GM10248 (cell line): ENCODE measurements around the gene HSPA5.
"Not testable (repeated sequence)": the region's sequence is repeated elsewhere in the genome, so short reads cannot be mapped to it uniquely, and the experiment has no call there.

ENCODE experiments used
- CTCF ChIA-PET: fragments of 300-600 bp; sonication (Branson Sonifier 250); formaldehyde crosslinking; extraction: SDS; loops from one replicate; lab custom pipeline; 2021; ENCODE audit warnings: antibody characterized with exemption; lab: Yijun Ruan, JAX
- POLR2A ChIA-PET: fragments of 350-650 bp; sonication (Branson Sonifier 250); formaldehyde crosslinking; extraction: SDS; loops from one replicate; lab custom pipeline; 2020; ENCODE audit warnings: antibody characterized with exemption; lab: Yijun Ruan, JAX
- DNase-seq: peaks from one replicate; pipeline ENCODE4 v3.0.0; 2012; ENCODE audit errors: extremely low spot score
- CTCF ChIP-seq: IDR thresholded peaks from 2 replicates; pipeline ENCODE4 v1.5.1; 2012; ENCODE audit warnings: mild to moderate bottlenecking, low read depth; ENCODE audit errors: extremely low read depth, missing control alignments, control extremely low read depth

The HSPA5 gene

DNA sequence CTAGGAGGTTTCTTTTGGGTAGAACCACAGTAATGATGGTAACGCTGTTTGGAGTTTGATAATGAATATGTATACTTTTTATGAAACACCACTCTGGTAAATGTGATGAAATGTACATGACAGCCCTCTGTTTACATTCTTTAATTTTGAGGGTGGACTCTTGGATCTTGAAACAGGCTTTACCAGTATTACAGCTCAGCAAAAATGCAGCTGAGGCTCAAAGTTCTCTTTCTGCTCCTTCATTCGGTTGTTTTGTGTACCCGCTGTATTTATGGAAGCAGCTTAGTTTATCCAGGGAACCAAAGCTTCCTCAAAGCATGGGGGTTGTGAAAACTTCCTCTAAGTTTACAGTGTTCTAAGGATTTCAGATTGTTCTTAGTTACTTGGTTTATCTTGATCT lies 31.6 kb upstream of the HSPA5 start:
- POLR2A ChIA-PET = interaction anchor here (0.6 to 1.6 kb wide), 2 partner anchors 31 to 60 kb away, joined by 3 to 8 read pairs; partner anchors contain the start of gene HSPA5
- CTCF ChIA-PET = no interaction called here

DNA sequence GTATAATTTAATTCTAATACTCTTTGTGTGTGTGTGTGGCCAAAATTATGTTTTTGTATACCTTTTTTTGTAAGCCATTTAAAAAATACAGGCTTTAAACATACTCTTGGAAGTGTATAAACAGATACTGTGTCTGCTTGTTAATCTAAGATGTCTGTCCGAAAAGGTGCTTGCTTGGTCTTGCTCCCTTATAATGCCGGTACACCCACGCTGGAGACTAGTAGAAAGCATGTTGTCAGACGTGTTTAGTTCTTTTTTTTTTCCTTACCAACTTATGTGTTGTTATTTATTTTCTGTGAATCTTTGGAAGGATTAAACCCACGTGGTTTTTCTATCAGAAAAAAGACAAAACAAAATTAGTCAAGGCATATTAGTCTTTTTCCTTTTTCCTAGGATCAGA lies 29.9 kb upstream of the HSPA5 start:
- no peak for DNase-seq
- CTCF ChIA-PET = no interaction called here

More for the DNA sequence above, 31.6 kb upstream of the HSPA5 start:
- DNase-seq = no peak
- TF ChIP-seq CTCF = no peak

GRCh38 chr9:125269014-125269397 lies 27.9 kb upstream of the HSPA5 start:
- no peak for DNase-seq
- no peak for TF ChIP-seq CTCF
- ChIA-PET POLR2A (interaction anchor here (0.6 kb wide), 3 partner anchors 48 to 408 kb away, joined by 3 to 15 read pairs (median 3); no protein-coding TSS in a partner anchor), CTCF (interaction anchor here (0.7 to 1.8 kb wide), 4 partner anchors 13 to 35 kb away, joined by 3 to 9 read pairs (median 3); no protein-coding TSS in a partner anchor)

More for the DNA sequence above, 29.9 kb upstream of the HSPA5 start:
- TF ChIP-seq CTCF = no peak
- POLR2A ChIA-PET = no interaction called here

- TF ChIP-seq CTCF = no peak
- POLR2A ChIA-PET = interaction anchor here (0.6 kb wide), 3 partner anchors 69 to 408 kb away, joined by 3 to 15 read pairs (median 10); no protein-coding TSS in a partner anchor
- no peak for DNase-seq
- CTCF ChIA-PET = interaction anchor here (0.7 to 1.8 kb wide), 3 partner anchors 12 to 36 kb away, joined by 3 to 9 read pairs (median 3); no protein-coding TSS in a partner anchor
Measured at GRCh38 chr9:125268394-125269013, 27.4 kb upstream of the HSPA5 start.

DNA sequence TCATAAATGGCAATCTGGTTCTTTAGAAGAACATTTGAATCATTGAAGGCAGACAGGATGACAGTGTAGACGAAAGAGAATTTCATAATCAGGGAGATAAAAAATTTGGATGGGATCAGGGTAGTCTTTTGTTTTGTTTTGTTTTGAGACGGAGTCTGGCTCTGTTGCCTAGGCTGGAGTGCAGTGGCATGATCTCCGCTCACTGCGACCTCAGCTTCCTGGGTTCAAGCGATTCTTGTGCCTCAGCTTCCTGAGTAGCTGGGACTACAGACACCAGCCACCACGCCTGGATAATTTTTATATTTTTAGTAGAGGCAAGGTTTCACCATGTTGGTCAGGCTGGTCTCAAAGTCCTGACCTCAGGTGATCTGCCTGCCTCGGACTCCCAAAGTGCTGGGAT lies 22.9 kb upstream of the HSPA5 start:
- ChIA-PET CTCF (interaction anchor here (1.2 kb wide), 1 partner anchor 12 kb away, joined by 3 read pairs; no protein-coding TSS in a partner anchor), POLR2A (interaction anchor here (0.6 to 1.4 kb wide), 2 partner anchors 23 to 68 kb away, joined by 3 to 5 read pairs; partner anchors contain the start of gene HSPA5)
- DNase-seq = not testable (repeated sequence)

GRCh38 chr9:125262294-125262991 lies 21.3 kb upstream of the HSPA5 start:
- CTCF ChIA-PET = interaction anchor here (1.2 to 1.9 kb wide), 3 partner anchors 14 to 145 kb away, joined by 3 to 5 read pairs (median 5); no protein-coding TSS in a partner anchor
- no peak for DNase-seq
- POLR2A ChIA-PET = no interaction called here
- no peak for TF ChIP-seq CTCF
